ENCODE data around the gene CACNB4.
"Not testable (repeated sequence)": the region's sequence is repeated elsewhere in the genome, so short reads cannot be mapped to it uniquely, and the experiment has no call there.

The CACNB4 gene

GRCh38 chr2:152005607-152006006, 93.2 kb downstream of the CACNB4 start:
- H3K9me3 ChIP-seq (ENCODE audit: insufficient read depth, low read depth, low read length): no peaks in the 10 kb centered on the region
- no peaks in the 10 kb centered on the region for H3K9me2 ChIP-seq (replicated peaks; ENCODE audit: low read depth, low read length)
- H2AFZ ChIP-seq (ENCODE audit: low read length): no peak overlapping the region
- H3K9ac ChIP-seq (ENCODE audit: low read depth, low read length, poor library complexity, severe bottlenecking): no peak overlapping the region
- H3K36me3 ChIP-seq (ENCODE audit: insufficient read depth, low read length): no peaks in the 10 kb centered on the region
- H3K27me3 ChIP-seq (ENCODE audit: insufficient read depth, low read length, poor library complexity, severe bottlenecking): no peaks in the 10 kb centered on the region
- H3K4me2 ChIP-seq (ENCODE audit: low read depth, low read length, poor library complexity, severe bottlenecking): no peak overlapping the region
- TF ChIP-seq EZH2phosphoT487 (IDR thresholded peaks at IDR 0.05; ENCODE audit: borderline replicate concordance): no peak
- TF ChIP-seq CTCF (conservative IDR thresholded peaks at IDR 0.05; ENCODE audit: low read length): no peak
- no peaks in the 10 kb centered on the region for H3K79me2 ChIP-seq (ENCODE audit: insufficient read depth, low read length)
- no peaks in the 10 kb centered on the region for H3F3A ChIP-seq (ENCODE audit: low read depth)
- H3K4me1 ChIP-seq (ENCODE audit: insufficient read depth, low read length, poor library complexity, severe bottlenecking): peaks cover 7% of the 10 kb centered on the region
- no peaks in the 10 kb centered on the region for H4K20me1 ChIP-seq (ENCODE audit: insufficient read depth, low read length, poor library complexity, severe bottlenecking)
- H3K4me3 ChIP-seq (ENCODE audit: low read length, poor library complexity, severe bottlenecking): no peak overlapping the region

GRCh38 chr2:152003283-152003682, 95.6 kb downstream of the CACNB4 start:
- H3K79me2 ChIP-seq (ENCODE audit: insufficient read depth, low read length); H3K4me3 ChIP-seq (ENCODE audit: low read length, poor library complexity, severe bottlenecking); H3K9ac ChIP-seq (ENCODE audit: low read depth, low read length, poor library complexity, severe bottlenecking); H4K20me1 ChIP-seq (ENCODE audit: insufficient read depth, low read length, poor library complexity, severe bottlenecking); H3K9me2 ChIP-seq (replicated peaks; ENCODE audit: low read depth, low read length); H3K4me1 ChIP-seq (ENCODE audit: insufficient read depth, low read length, poor library complexity, severe bottlenecking); H3F3A ChIP-seq (ENCODE audit: low read depth); H3K36me3 ChIP-seq (ENCODE audit: insufficient read depth, low read length); H2AFZ ChIP-seq (ENCODE audit: low read length); H3K4me2 ChIP-seq (ENCODE audit: low read depth, low read length, poor library complexity, severe bottlenecking); H3K27me3 ChIP-seq (ENCODE audit: insufficient read depth, low read length, poor library complexity, severe bottlenecking); H3K9me3 ChIP-seq (ENCODE audit: insufficient read depth, low read depth, low read length): not testable (repeated sequence)

GRCh38 chr2:151999053-151999452, 99.8 kb downstream of the CACNB4 start:
- Histone ChIP-seq H3K9me2 (replicated peaks; ENCODE audit: low read depth, low read length) (no peaks in the 10 kb centered on the region), H2AFZ (ENCODE audit: low read length) (no peak overlapping the region), H3K4me1 (ENCODE audit: insufficient read depth, low read length, poor library complexity, severe bottlenecking) (no peaks in the 10 kb centered on the region), H3K27me3 (ENCODE audit: insufficient read depth, low read length, poor library complexity, severe bottlenecking) (no peaks in the 10 kb centered on the region), H3K4me2 (ENCODE audit: low read depth, low read length, poor library complexity, severe bottlenecking) (no peak overlapping the region), H4K20me1 (ENCODE audit: insufficient read depth, low read length, poor library complexity, severe bottlenecking) (no peaks in the 10 kb centered on the region), H3F3A (ENCODE audit: low read depth) (no peaks in the 10 kb centered on the region), H3K4me3 (ENCODE audit: low read length, poor library complexity, severe bottlenecking) (no peak overlapping the region), H3K36me3 (ENCODE audit: insufficient read depth, low read length) (no peaks in the 10 kb centered on the region), H3K79me2 (ENCODE audit: insufficient read depth, low read length) (no peaks in the 10 kb centered on the region), H3K9ac (ENCODE audit: low read depth, low read length, poor library complexity, severe bottlenecking) (no peak overlapping the region), H3K9me3 (ENCODE audit: insufficient read depth, low read depth, low read length) (no peaks in the 10 kb centered on the region)
- no peak for TF ChIP-seq EZH2phosphoT487 (IDR thresholded peaks at IDR 0.05; ENCODE audit: borderline replicate concordance)
- TF ChIP-seq CTCF (conservative IDR thresholded peaks at IDR 0.05; ENCODE audit: low read length): peak; percentile 93

- H3F3A ChIP-seq (ENCODE audit: low read depth): no peaks in the 10 kb centered on the region
- H3K4me2 ChIP-seq (ENCODE audit: low read depth, low read length, poor library complexity, severe bottlenecking): no peak overlapping the region
- no peaks in the 10 kb centered on the region for H3K4me1 ChIP-seq (ENCODE audit: insufficient read depth, low read length, poor library complexity, severe bottlenecking)
- no peak for TF ChIP-seq CTCF (conservative IDR thresholded peaks at IDR 0.05; ENCODE audit: low read length)
- no peak for TF ChIP-seq EZH2phosphoT487 (IDR thresholded peaks at IDR 0.05; ENCODE audit: borderline replicate concordance)
- H2AFZ ChIP-seq (ENCODE audit: low read length): no peak overlapping the region
- H3K9ac ChIP-seq (ENCODE audit: low read depth, low read length, poor library complexity, severe bottlenecking): no peak overlapping the region
- no peaks in the 10 kb centered on the region for H3K27me3 ChIP-seq (ENCODE audit: insufficient read depth, low read length, poor library complexity, severe bottlenecking)
- H3K79me2 ChIP-seq (ENCODE audit: insufficient read depth, low read length): no peaks in the 10 kb centered on the region
- H3K4me3 ChIP-seq (ENCODE audit: low read length, poor library complexity, severe bottlenecking): no peak overlapping the region
- H4K20me1 ChIP-seq (ENCODE audit: insufficient read depth, low read length, poor library complexity, severe bottlenecking): no peaks in the 10 kb centered on the region
- H3K9me3 ChIP-seq (ENCODE audit: insufficient read depth, low read depth, low read length): no peaks in the 10 kb centered on the region
- no peaks in the 10 kb centered on the region for H3K36me3 ChIP-seq (ENCODE audit: insufficient read depth, low read length)
- H3K9me2 ChIP-seq (replicated peaks; ENCODE audit: low read depth, low read length): no peaks in the 10 kb centered on the region
Observed at GRCh38 chr2:151996243-151997003, 102.4 kb downstream of the CACNB4 start.

Data from Loucy (cell line).